GM23248 (cell line): Measurements from ENCODE around the gene FAM219B.

Experiments used
- EZH2 ChIP-seq: fragments of 200-600 bp; sonication (generic); IDR thresholded peaks from 2 replicates; pipeline ENCODE4 v1.6.1; 2018; ENCODE audit warnings: antibody characterized with exemption, mild to moderate bottlenecking; ENCODE audit not compliant: insufficient read depth, poor library complexity, severe bottlenecking
- EZH2phosphoT487 ChIP-seq: fragments of 200-600 bp; sonication (generic); IDR thresholded peaks from 2 replicates; pipeline ENCODE4 v1.6.1; 2018; ENCODE audit warnings: antibody characterized with exemption, moderate library complexity, mild to moderate bottlenecking, low read depth; ENCODE audit not compliant: insufficient read depth

- TF ChIP-seq EZH2phosphoT487 (no peak), EZH2 (no peak)
Measured at GRCh38 chr15:74895830-74896229, 10.8 kb downstream of the FAM219B start.
